GM12864 (cell line): ENCODE measurements around the gene OBP2A.

Experiments
- DNase-seq: peaks from one replicate; pipeline ENCODE4 v3.0.0-alpha.2; 2011; ENCODE audit warnings: low read depth
- H3K4me3 ChIP-seq: 2 replicates; pipeline ENCODE4 v1.5.1; 2011; ENCODE audit warnings: mild to moderate bottlenecking, low read depth, low read length, control low read depth
- CTCF ChIP-seq: IDR thresholded peaks from 2 replicates; pipeline ENCODE4 v1.5.1; 2011; ENCODE audit warnings: low read depth, mild to moderate bottlenecking, moderate library complexity, low read length, control low read depth, inconsistent platforms; ENCODE audit errors: missing control alignments

OBP2A gene

GRCh38 chr9:135502168-135502872 is 43.6 kb upstream of the OBP2A start:
- no peak overlapping the region for H3K4me3 ChIP-seq
- DNase-seq: no peak
- TF ChIP-seq CTCF: no peak

GRCh38 chr9:135502873-135503321 is 43.0 kb upstream of the OBP2A start:
- no peak overlapping the region for H3K4me3 ChIP-seq
- no peak for DNase-seq
- no peak for TF ChIP-seq CTCF

- no peak overlapping the region for H3K4me3 ChIP-seq
- DNase-seq: no peak
- TF ChIP-seq CTCF: no peak
Observed at GRCh38 chr9:135503371-135504261, 42.3 kb upstream of the OBP2A start.

- peak; percentile 90 for TF ChIP-seq CTCF
- H3K4me3 ChIP-seq: no peak overlapping the region
- no peak for DNase-seq
Observed at GRCh38 chr9:135504262-135505243, 41.4 kb upstream of the OBP2A start.

- no peak overlapping the region for H3K4me3 ChIP-seq
- no peak for DNase-seq
- TF ChIP-seq CTCF: no peak
Observed at GRCh38 chr9:135505406-135506187, 40.3 kb upstream of the OBP2A start.
